ACC112 (cell line): Measurements from ENCODE around the gene BPIFB3.

Experiments used
- H2AFZ ChIP-seq: fragments of 200-600 bp; sonication (generic); one replicate; pipeline ENCODE4 v1.6.0; 2017; ENCODE audit warnings: antibody characterized with exemption, low read length; ENCODE audit not compliant: unreplicated experiment
- H3K27ac ChIP-seq: fragments of 200-600 bp; sonication (generic); 2 replicates; pipeline ENCODE4 v1.5.1; 2014; ENCODE audit warnings: low read depth, mild to moderate bottlenecking, antibody characterized with exemption, low read length, moderate library complexity
- H3K27me3 ChIP-seq: fragments of 200-600 bp; sonication (generic); 2 replicates; pipeline ENCODE4 v1.6.1; 2014; ENCODE audit warnings: mild to moderate bottlenecking, antibody characterized with exemption, low read length, moderate library complexity, mixed read lengths; ENCODE audit not compliant: insufficient read depth
- H3K36me3 ChIP-seq: fragments of 200-600 bp; sonication (generic); 2 replicates; pipeline ENCODE4 v1.6.1; 2016; ENCODE audit warnings: mild to moderate bottlenecking, antibody characterized with exemption, low read length, moderate library complexity, mixed read lengths; ENCODE audit not compliant: insufficient read depth
- H3K4me1 ChIP-seq: fragments of 200-600 bp; sonication (generic); one replicate; pipeline ENCODE4 v1.6.1; 2016; ENCODE audit warnings: low read length, mixed read lengths; ENCODE audit not compliant: insufficient read depth, unreplicated experiment, control insufficient read depth
- H3K4me3 ChIP-seq: fragments of 200-600 bp; sonication (generic); 2 replicates; pipeline ENCODE4 v1.5.1; 2014; ENCODE audit warnings: mild to moderate bottlenecking, low read depth, low read length
- H3K79me2 ChIP-seq: fragments of 200-600 bp; sonication (generic); one replicate; pipeline ENCODE4 v1.6.0; 2016; ENCODE audit warnings: low read length; ENCODE audit not compliant: control insufficient read depth, unreplicated experiment, insufficient read depth

BPIFB3 gene

GRCh38 chr20:33081411-33082154 lies 27.9 kb downstream of the BPIFB3 start:
- H3K4me1 ChIP-seq = no peaks in the 10 kb centered on the region
- no peak overlapping the region for H3K27ac ChIP-seq
- H3K79me2 ChIP-seq = no peaks in the 10 kb centered on the region

GRCh38 chr20:33082546-33082945 lies 28.8 kb downstream of the BPIFB3 start:
- no peak overlapping the region for H3K27ac ChIP-seq
- H3K36me3 ChIP-seq = no peaks in the 10 kb centered on the region
- no peak overlapping the region for H2AFZ ChIP-seq
- no peak overlapping the region for H3K4me3 ChIP-seq
- no peaks in the 10 kb centered on the region for H3K79me2 ChIP-seq
- H3K4me1 ChIP-seq = no peaks in the 10 kb centered on the region
- peaks cover 23% of the 10 kb centered on the region; the same call in 1 of the 2 replicates for H3K27me3 ChIP-seq

More at GRCh38 chr20:33081411-33082154, 27.9 kb downstream of the BPIFB3 start:
- Histone ChIP-seq H2AFZ (no peak overlapping the region), H3K27me3 (peaks cover 17% of the 10 kb centered on the region; the same call in 1 of the 2 replicates), H3K4me3 (no peak overlapping the region), H3K36me3 (no peaks in the 10 kb centered on the region)

GRCh38 chr20:33083544-33084340 lies 30.0 kb downstream of the BPIFB3 start:
- Histone ChIP-seq H3K27me3 (peaks cover 29% of the 10 kb centered on the region), H3K79me2 (no peaks in the 10 kb centered on the region), H3K4me3 (no peak overlapping the region), H3K4me1 (no peaks in the 10 kb centered on the region), H2AFZ (no peak overlapping the region), H3K27ac (no peak overlapping the region), H3K36me3 (no peaks in the 10 kb centered on the region)

DNA sequence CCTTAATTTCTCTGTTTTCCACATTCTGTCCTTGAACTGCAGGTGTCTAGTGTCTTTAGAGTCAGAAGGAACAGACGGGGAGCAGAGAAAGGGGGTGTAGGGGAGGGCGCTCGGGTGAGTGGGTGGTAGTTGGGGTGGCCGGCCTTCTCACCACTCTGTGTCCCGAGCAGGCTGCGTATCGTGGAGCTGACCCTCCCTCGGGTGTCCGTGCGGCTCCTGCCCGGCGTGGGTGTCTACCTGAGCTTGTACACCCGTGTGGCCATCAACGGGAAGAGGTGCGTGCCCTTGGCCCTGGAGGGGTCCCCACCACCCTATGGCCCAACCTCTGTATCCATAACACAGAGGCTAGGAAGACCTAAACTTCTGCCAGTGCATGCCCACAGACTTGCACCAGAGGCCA lies 31.0 kb downstream of the BPIFB3 start:
- Histone ChIP-seq H3K27me3 (peaks cover 38% of the 10 kb centered on the region), H3K4me3 (no peak overlapping the region), H3K27ac (no peak overlapping the region), H3K79me2 (no peaks in the 10 kb centered on the region), H2AFZ (no peak overlapping the region), H3K36me3 (no peaks in the 10 kb centered on the region), H3K4me1 (no peaks in the 10 kb centered on the region)

- H3K79me2 ChIP-seq = no peaks in the 10 kb centered on the region
- no peaks in the 10 kb centered on the region for H3K4me1 ChIP-seq
- H3K27ac ChIP-seq = no peak overlapping the region
- H2AFZ ChIP-seq = no peak overlapping the region
- H3K27me3 ChIP-seq = peaks cover 42% of the 10 kb centered on the region
- H3K36me3 ChIP-seq = no peaks in the 10 kb centered on the region
- no peak overlapping the region for H3K4me3 ChIP-seq
These were observed 32.5 kb downstream of the BPIFB3 start for GRCh38 chr20:33086052-33086722.

DNA sequence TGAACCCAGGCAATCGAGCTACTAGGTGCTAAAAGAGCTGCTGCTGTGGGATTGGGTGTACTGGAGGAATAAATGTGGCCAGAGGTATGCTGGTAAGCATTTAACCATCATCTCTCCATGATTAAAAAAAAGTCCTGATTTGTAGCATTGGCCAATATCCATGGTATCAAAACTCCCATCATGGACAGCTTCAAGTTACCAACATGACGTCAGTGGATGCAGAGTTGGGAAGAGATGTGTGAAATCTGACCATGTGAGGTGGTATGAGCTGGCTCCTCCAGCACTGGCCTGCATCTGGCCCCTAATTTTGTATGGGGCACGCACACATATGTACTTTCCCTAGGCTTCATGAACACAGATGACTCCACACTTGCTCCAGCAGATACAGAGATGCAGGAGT lies 37.4 kb downstream of the BPIFB3 start:
- no peak overlapping the region for H3K4me3 ChIP-seq
- no peak overlapping the region for H3K27ac ChIP-seq
- H3K27me3 ChIP-seq = peaks cover 45% of the 10 kb centered on the region
- H2AFZ ChIP-seq = no peak overlapping the region
- no peaks in the 10 kb centered on the region for H3K4me1 ChIP-seq
- no peaks in the 10 kb centered on the region for H3K36me3 ChIP-seq
- H3K79me2 ChIP-seq = no peaks in the 10 kb centered on the region

GRCh38 chr20:33091693-33092092 lies 38.0 kb downstream of the BPIFB3 start:
- Histone ChIP-seq H3K27me3 (peaks cover 40% of the 10 kb centered on the region), H3K4me1 (no peaks in the 10 kb centered on the region), H3K27ac (no peak overlapping the region), H3K4me3 (no peak overlapping the region), H3K36me3 (no peaks in the 10 kb centered on the region), H3K79me2 (no peaks in the 10 kb centered on the region), H2AFZ (no peak overlapping the region)

DNA sequence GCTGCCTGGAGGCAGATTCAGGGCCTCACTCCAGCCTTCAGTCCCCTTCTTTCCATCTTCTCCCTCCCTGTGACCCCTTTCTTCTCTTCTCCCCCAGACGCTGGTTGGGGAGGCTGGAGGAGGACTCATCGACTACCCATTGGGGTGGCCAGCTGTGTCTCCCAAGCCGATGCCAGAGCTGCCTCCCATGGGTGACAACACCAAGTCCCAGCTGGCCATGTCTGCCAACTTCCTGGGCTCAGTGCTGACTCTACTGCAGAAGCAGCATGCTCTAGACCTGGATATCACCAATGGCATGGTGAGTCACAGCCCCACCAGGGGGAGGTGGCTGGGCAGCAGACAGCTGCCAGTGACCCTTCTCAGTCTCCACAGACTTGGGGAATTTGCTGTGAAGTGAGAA lies 38.7 kb downstream of the BPIFB3 start:
- Histone ChIP-seq H3K4me3 (no peak overlapping the region), H2AFZ (no peak overlapping the region), H3K27ac (no peak overlapping the region), H3K4me1 (no peaks in the 10 kb centered on the region), H3K36me3 (no peaks in the 10 kb centered on the region), H3K27me3 (peaks cover 35% of the 10 kb centered on the region), H3K79me2 (no peaks in the 10 kb centered on the region)

DNA sequence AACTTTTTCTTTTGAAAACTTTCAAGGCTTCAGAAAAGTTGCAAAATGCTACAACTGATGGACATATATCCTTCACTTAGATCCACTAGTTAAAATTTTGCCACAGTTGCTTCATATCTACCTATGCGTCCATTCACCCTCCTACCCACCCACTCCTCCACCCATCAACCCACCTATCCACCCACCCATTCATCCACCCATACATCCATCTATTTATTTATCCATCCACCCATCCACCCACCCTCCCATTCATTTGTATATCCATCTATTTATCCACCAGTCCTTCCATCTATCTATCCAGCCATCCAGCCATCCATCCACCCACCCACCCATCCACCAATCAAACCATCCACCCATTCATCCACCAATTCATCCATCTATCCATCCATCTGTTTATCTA lies 39.4 kb downstream of the BPIFB3 start:
- Histone ChIP-seq H2AFZ (no peak overlapping the region), H3K79me2 (no peaks in the 10 kb centered on the region), H3K36me3 (no peaks in the 10 kb centered on the region), H3K27me3 (peaks cover 35% of the 10 kb centered on the region), H3K27ac (no peak overlapping the region), H3K4me3 (no peak overlapping the region), H3K4me1 (no peaks in the 10 kb centered on the region)

- no peaks in the 10 kb centered on the region for H3K79me2 ChIP-seq
- H3K36me3 ChIP-seq = no peaks in the 10 kb centered on the region
- H2AFZ ChIP-seq = no peak overlapping the region
- H3K27ac ChIP-seq = no peak overlapping the region
- H3K4me3 ChIP-seq = no peak overlapping the region
- H3K27me3 ChIP-seq = peaks cover 31% of the 10 kb centered on the region
- no peaks in the 10 kb centered on the region for H3K4me1 ChIP-seq
These were observed 39.9 kb downstream of the BPIFB3 start for GRCh38 chr20:33093582-33093981.
